Measurements from ENCODE around the gene USP47.
"Not testable (repeated sequence)": the region's sequence is repeated elsewhere in the genome, so short reads cannot be mapped to it uniquely, and the experiment has no call there.

The USP47 gene

GRCh38 chr11:11831406-11831805 lies 10.4 kb upstream of the USP47 start:
- H2BK5ac ChIP-seq (ENCODE audit: low read length); DNase-seq (ENCODE audit: low spot score); H3K36me3 ChIP-seq (replicated peaks in 1 of 2; ENCODE audit: control insufficient read depth in 2 of 2, insufficient read depth in 2 of 2, low read length in 2 of 2); H2AFZ ChIP-seq (ENCODE audit: low read length); H3K27me3 ChIP-seq (ENCODE audit: control insufficient read depth in 3 of 3, insufficient read depth in 3 of 3, low read depth in 1 of 3, low read length in 3 of 3); H3K27ac ChIP-seq (replicated peaks; ENCODE audit: low read length); H2BK120ac ChIP-seq (ENCODE audit: low read depth, low read length); H3K79me1 ChIP-seq (ENCODE audit: low read depth, low read length); H3K14ac ChIP-seq (ENCODE audit: low read length); H3K9ac ChIP-seq (ENCODE audit: low read depth, low read length, poor library complexity); H3K4me1 ChIP-seq (ENCODE audit: control insufficient read depth in 2 of 2, insufficient read depth in 1 of 2, low read depth in 1 of 2, low read length in 2 of 2); H2BK12ac ChIP-seq (ENCODE audit: low read length); H3K23ac ChIP-seq (ENCODE audit: low read depth, low read length, poor library complexity); H3K9me3 ChIP-seq (replicated peaks in 1 of 2; ENCODE audit: control insufficient read depth in 2 of 2, insufficient read depth in 1 of 2, low read depth in 1 of 2, low read length in 2 of 2); H3K4me3 ChIP-seq (ENCODE audit: low read length in 2 of 2); H2BK15ac ChIP-seq (ENCODE audit: low read length); H3K18ac ChIP-seq (ENCODE audit: low read length); H2AK5ac ChIP-seq (ENCODE audit: low read depth, low read length); H4K91ac ChIP-seq (ENCODE audit: low read depth, low read length, poor library complexity); H3K4ac ChIP-seq (ENCODE audit: low read length); H3K4me2 ChIP-seq (ENCODE audit: insufficient read depth, low read length, poor library complexity, severe bottlenecking); H4K8ac ChIP-seq (ENCODE audit: low read depth, low read length): not testable (repeated sequence)
- WGBS, 2 donors (ENCODE audit: extremely low coverage in 2 of 2, insufficient read length in 2 of 2, insufficient replicate concordance in 1 of 2) = no CpG with 5 or more reads among the region's 7 CpGs

DNA sequence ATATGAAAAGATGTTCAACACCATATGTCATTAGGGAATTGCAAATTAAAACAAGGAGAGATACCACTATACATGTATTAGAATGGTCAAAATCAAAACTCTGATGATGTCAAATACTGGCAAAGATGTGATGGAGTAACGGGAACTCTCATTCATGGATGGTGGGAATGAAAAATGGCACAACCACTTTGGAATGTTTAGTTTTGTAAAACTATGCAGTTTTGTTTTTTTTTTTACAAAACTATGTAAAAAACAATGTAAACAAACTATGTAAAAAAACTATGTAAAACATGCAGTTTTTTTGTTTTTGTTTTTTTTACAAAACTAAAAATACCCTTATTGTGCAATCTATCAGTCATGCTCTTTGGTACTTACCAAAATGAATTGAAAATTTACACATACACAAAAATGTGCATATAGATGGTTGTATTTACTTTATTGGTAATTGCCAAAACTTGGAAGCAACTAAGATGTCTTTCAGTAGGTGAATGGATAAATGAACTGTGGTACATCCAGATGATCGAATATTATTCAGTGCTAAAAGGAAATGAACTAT lies 5.0 kb upstream of the USP47 start:
- no peak for DNase-seq (ENCODE audit: low spot score)
- H3K4me1 ChIP-seq (ENCODE audit: control insufficient read depth in 2 of 2, insufficient read depth in 1 of 2, low read depth in 1 of 2, low read length in 2 of 2) = peaks cover 0 to 1% of the 10 kb centered on the region in 2 donors

GRCh38 chr11:11839718-11840117 lies 2.1 kb upstream of the USP47 start:
- Histone ChIP-seq H2BK120ac (ENCODE audit: low read depth, low read length) (no peak overlapping the region), H4K91ac (ENCODE audit: low read depth, low read length, poor library complexity) (no peak overlapping the region), H3K4me1 (ENCODE audit: control insufficient read depth in 2 of 2, insufficient read depth in 1 of 2, low read depth in 1 of 2, low read length in 2 of 2) (peaks cover 0 to 10% of the 10 kb centered on the region in 2 donors), H3K18ac (ENCODE audit: low read length) (no peak overlapping the region), H3K4ac (ENCODE audit: low read length) (no peak overlapping the region), H3K4me3 (ENCODE audit: low read length in 2 of 2) (no peak overlapping the region), H3K9me3 (replicated peaks in 1 of 2; ENCODE audit: control insufficient read depth in 2 of 2, insufficient read depth in 1 of 2, low read depth in 1 of 2, low read length in 2 of 2) (no peaks in the 10 kb centered on the region), H3K27me3 (ENCODE audit: control insufficient read depth in 3 of 3, insufficient read depth in 3 of 3, low read depth in 1 of 3, low read length in 3 of 3) (no peaks in the 10 kb centered on the region), H3K4me2 (ENCODE audit: insufficient read depth, low read length, poor library complexity, severe bottlenecking) (no peak overlapping the region), H3K27ac (replicated peaks; ENCODE audit: low read length) (no peak overlapping the region), H3K79me1 (ENCODE audit: low read depth, low read length) (peaks cover 2% of the 10 kb centered on the region), H2BK15ac (ENCODE audit: low read length) (no peak overlapping the region), H4K8ac (ENCODE audit: low read depth, low read length) (no peak overlapping the region), H3K23ac (ENCODE audit: low read depth, low read length, poor library complexity) (no peak overlapping the region), H2AFZ (ENCODE audit: low read length) (no peak overlapping the region), H3K9ac (ENCODE audit: low read depth, low read length, poor library complexity) (no peak overlapping the region), H2BK5ac (ENCODE audit: low read length) (no peak overlapping the region), H3K36me3 (replicated peaks in 1 of 2; ENCODE audit: control insufficient read depth in 2 of 2, insufficient read depth in 2 of 2, low read length in 2 of 2) (no peaks in the 10 kb centered on the region), H2AK5ac (ENCODE audit: low read depth, low read length) (no peak overlapping the region), H2BK12ac (ENCODE audit: low read length) (no peak overlapping the region), H3K14ac (ENCODE audit: low read length) (no peak overlapping the region)
- no peak for DNase-seq (ENCODE audit: low spot score)

More for the DNA sequence above, 5.0 kb upstream of the USP47 start:
- Histone ChIP-seq H3K27ac (replicated peaks; ENCODE audit: low read length) (no peak overlapping the region), H3K4me2 (ENCODE audit: insufficient read depth, low read length, poor library complexity, severe bottlenecking) (no peak overlapping the region), H3K23ac (ENCODE audit: low read depth, low read length, poor library complexity) (no peak overlapping the region), H2BK5ac (ENCODE audit: low read length) (no peak overlapping the region), H3K9ac (ENCODE audit: low read depth, low read length, poor library complexity) (no peak overlapping the region), H3K4ac (ENCODE audit: low read length) (no peak overlapping the region), H2AFZ (ENCODE audit: low read length) (no peak overlapping the region), H4K8ac (ENCODE audit: low read depth, low read length) (no peak overlapping the region), H3K79me1 (ENCODE audit: low read depth, low read length) (no peaks in the 10 kb centered on the region), H3K36me3 (replicated peaks in 1 of 2; ENCODE audit: control insufficient read depth in 2 of 2, insufficient read depth in 2 of 2, low read length in 2 of 2) (no peaks in the 10 kb centered on the region), H2BK15ac (ENCODE audit: low read length) (no peak overlapping the region), H4K91ac (ENCODE audit: low read depth, low read length, poor library complexity) (no peak overlapping the region), H3K14ac (ENCODE audit: low read length) (no peak overlapping the region), H3K18ac (ENCODE audit: low read length) (no peak overlapping the region), H2AK5ac (ENCODE audit: low read depth, low read length) (no peak overlapping the region), H2BK120ac (ENCODE audit: low read depth, low read length) (no peak overlapping the region), H3K9me3 (replicated peaks in 1 of 2; ENCODE audit: control insufficient read depth in 2 of 2, insufficient read depth in 1 of 2, low read depth in 1 of 2, low read length in 2 of 2) (no peaks in the 10 kb centered on the region), H3K4me3 (ENCODE audit: low read length in 2 of 2) (no peak overlapping the region), H3K27me3 (ENCODE audit: control insufficient read depth in 3 of 3, insufficient read depth in 3 of 3, low read depth in 1 of 3, low read length in 3 of 3) (no peaks in the 10 kb centered on the region), H2BK12ac (ENCODE audit: low read length) (no peak overlapping the region)
- no CpG with 5 or more reads among the region's 2 CpGs for WGBS, 2 donors (ENCODE audit: extremely low coverage in 2 of 2, insufficient read length in 2 of 2, insufficient replicate concordance in 1 of 2)

- Histone ChIP-seq H2BK120ac (ENCODE audit: low read depth, low read length) (peak overlapping the region; percentile 85), H4K91ac (ENCODE audit: low read depth, low read length, poor library complexity) (no peak overlapping the region), H2AFZ (ENCODE audit: low read length) (peak overlapping the region; percentile 92), H3K18ac (ENCODE audit: low read length) (peak overlapping the region; percentile 95), H3K4ac (ENCODE audit: low read length) (no peak overlapping the region), H3K79me1 (ENCODE audit: low read depth, low read length) (peaks cover 2% of the 10 kb centered on the region), H3K4me2 (ENCODE audit: insufficient read depth, low read length, poor library complexity, severe bottlenecking) (peak overlapping the region; percentile 67), H3K9me3 (replicated peaks in 1 of 2; ENCODE audit: control insufficient read depth in 2 of 2, insufficient read depth in 1 of 2, low read depth in 1 of 2, low read length in 2 of 2) (no peaks in the 10 kb centered on the region), H3K9ac (ENCODE audit: low read depth, low read length, poor library complexity) (peak overlapping the region; percentile 79), H3K14ac (ENCODE audit: low read length) (no peak overlapping the region), H2BK15ac (ENCODE audit: low read length) (peak overlapping the region; percentile 13), H2BK5ac (ENCODE audit: low read length) (peak overlapping the region; percentile 99), H3K4me3 (ENCODE audit: low read length in 2 of 2) (peak overlapping the region; percentile 76 to 94), H4K8ac (ENCODE audit: low read depth, low read length) (no peak overlapping the region), H3K23ac (ENCODE audit: low read depth, low read length, poor library complexity) (peak overlapping the region; percentile 83), H2AK5ac (ENCODE audit: low read depth, low read length) (no peak overlapping the region), H2BK12ac (ENCODE audit: low read length) (no peak overlapping the region), H3K4me1 (ENCODE audit: control insufficient read depth in 2 of 2, insufficient read depth in 1 of 2, low read depth in 1 of 2, low read length in 2 of 2) (peaks cover 0 to 10% of the 10 kb centered on the region in 2 donors), H3K36me3 (replicated peaks in 1 of 2; ENCODE audit: control insufficient read depth in 2 of 2, insufficient read depth in 2 of 2, low read length in 2 of 2) (no peaks in the 10 kb centered on the region), H3K27ac (replicated peaks; ENCODE audit: low read length) (peak overlapping the region; percentile 96), H3K27me3 (ENCODE audit: control insufficient read depth in 3 of 3, insufficient read depth in 3 of 3, low read depth in 1 of 3, low read length in 3 of 3) (no peaks in the 10 kb centered on the region)
- DNase-seq (ENCODE audit: low spot score) = no peak
- WGBS, 2 donors (ENCODE audit: extremely low coverage in 2 of 2, insufficient read length in 2 of 2, insufficient replicate concordance in 1 of 2) = no CpG with 5 or more reads among the region's 21 CpGs
These were observed 553 bp upstream of the USP47 start for GRCh38 chr11:11841116-11841722.

Data from neuronal stem cell (in vitro differentiated cells).